SK-N-SH (cell line): ENCODE measurements around the gene TRPC4AP. TPM values are rescaled to one million over a fixed set of nuclear protein-coding genes. Genes with fewer than 3 reads are reported as not detected.
"Not testable (repeated sequence)": the region's sequence is repeated elsewhere in the genome, so short reads cannot be mapped to it uniquely, and the experiment has no call there.

Experiments
- CTCF ChIA-PET: fragments of 300-600, 350-600 bp; formaldehyde crosslinking; extraction: SDS; loops from one replicate; lab custom pipeline; 2021; lab: Yijun Ruan, JAX
- POLR2A ChIA-PET: fragments of 350-600 bp; sonication (Branson Sonifier 250); formaldehyde crosslinking; extraction: SDS; loops from one replicate; lab custom pipeline; 2020; ENCODE audit warnings: antibody characterized with exemption, inconsistent platforms; lab: Yijun Ruan, JAX
- DNase-seq: peaks from one replicate; pipeline ENCODE4 v3.0.0; 2012
- H2AFZ ChIP-seq: fragments of 200-600 bp; sonication (generic); 2 replicates; pipeline ENCODE4 v1.8.1; 2016; ENCODE audit warnings: antibody characterized with exemption, mild to moderate bottlenecking, low read depth
- H3F3A ChIP-seq: fragments of 200-600 bp; sonication (generic); replicated peaks from 2 replicates; pipeline ENCODE3; 2016; ENCODE audit warnings: antibody characterized with exemption, mild to moderate bottlenecking; ENCODE audit not compliant: insufficient read depth
- H3K27ac ChIP-seq, 2 experiments: fragments of 200-500 bp in 1 of 2; fragments of 200-600 bp in 1 of 2; sonication (Bioruptor generic) in 1 of 2; sonication (generic), shearing (Covaris generic) in 1 of 2; 2 replicates each; pipeline versions ENCODE4 v1.5.1 to v1.6.1; 2014 to 2016; ENCODE audit warnings: low read depth in 2 of 2, inconsistent platforms in 1 of 2, low read length in 1 of 2, mild to moderate bottlenecking in 1 of 2, mixed read lengths in 1 of 2
- H3K27me3 ChIP-seq: fragments of 200-600 bp; sonication (generic), shearing (Covaris generic); 2 replicates; pipeline ENCODE4 v1.6.1; 2016; ENCODE audit warnings: mixed run types; ENCODE audit not compliant: insufficient read depth
- H3K36me3 ChIP-seq, 2 experiments: fragments of 200-500 bp in 1 of 2; fragments of 200-600 bp in 1 of 2; sonication (Bioruptor generic) in 1 of 2; sonication (generic) in 1 of 2; replicated peaks in 1 of 2; 2 replicates each; pipeline versions ENCODE3 to v1.5.1; 2014 to 2016; ENCODE audit warnings: low read length in 1 of 2, mild to moderate bottlenecking in 1 of 2; ENCODE audit not compliant: insufficient read depth in 2 of 2, control insufficient read depth in 1 of 2
- H3K4me1 ChIP-seq, 2 experiments: fragments of 200-500 bp in 1 of 2; fragments of 200-600 bp in 1 of 2; sonication (Bioruptor generic) in 1 of 2; sonication (generic), shearing (Covaris generic) in 1 of 2; 2 replicates each; pipeline versions ENCODE4 v1.5.1 to v1.6.1; 2014 to 2016; ENCODE audit warnings: low read depth in 1 of 2, low read length in 1 of 2, mixed run types in 1 of 2; ENCODE audit not compliant: insufficient read depth in 2 of 2, control insufficient read depth in 1 of 2
- H3K4me2 ChIP-seq: fragments of 200-600 bp; sonication (generic), shearing (Covaris generic); 2 replicates; pipeline ENCODE4 v1.6.1; 2017; ENCODE audit warnings: mixed run types
- H3K4me3 ChIP-seq, 2 experiments: fragments of 200-500 bp in 1 of 2; fragments of 200-600 bp in 1 of 2; sonication (Bioruptor generic) in 1 of 2; sonication (generic), shearing (Covaris generic) in 1 of 2; 2 replicates each; pipeline versions ENCODE4 v1.5.1 to v1.8.1; 2014 to 2016; ENCODE audit warnings: low read depth in 2 of 2, inconsistent platforms in 1 of 2, low read length in 1 of 2, mild to moderate bottlenecking in 1 of 2, mixed read lengths in 1 of 2, moderate library complexity in 1 of 2
- H3K79me2 ChIP-seq: fragments of 200-600 bp; sonication (generic); 2 replicates; pipeline ENCODE4 v1.8.1; 2017; ENCODE audit warnings: mild to moderate bottlenecking; ENCODE audit not compliant: insufficient read depth
- H3K9ac ChIP-seq: fragments of 200-600 bp; sonication (generic); 2 replicates; pipeline ENCODE4 v1.6.1; 2017; ENCODE audit warnings: mixed run types
- H3K9me2 ChIP-seq: fragments of 200-600 bp; sonication (generic); 2 replicates; pipeline ENCODE4 v1.6.1; 2017; ENCODE audit warnings: mixed run types
- H3K9me3 ChIP-seq: fragments of 200-600 bp; sonication (generic); 2 replicates; pipeline ENCODE4 v1.6.1; 2017; ENCODE audit warnings: mixed run types, mild to moderate bottlenecking, moderate library complexity
- H4K20me1 ChIP-seq: fragments of 200-600 bp; sonication (generic); 2 replicates; pipeline ENCODE4 v1.6.1; 2017; ENCODE audit warnings: mild to moderate bottlenecking, mixed run types; ENCODE audit not compliant: insufficient read depth
- CHD2 ChIP-seq: fragments of 150-350 bp; IDR thresholded peaks from 2 replicates; pipeline ENCODE4 v1.6.1; 2018; ENCODE audit warnings: low read length; ENCODE audit not compliant: partially characterized antibody
- CTCF ChIP-seq: fragments of 200-600 bp; sonication (generic); IDR thresholded peaks from 2 replicates; pipeline ENCODE4 v1.6.1; 2017; ENCODE audit warnings: antibody characterized with exemption, mild to moderate bottlenecking, moderate library complexity
- ELF1 ChIP-seq: IDR thresholded peaks from 2 replicates; pipeline ENCODE4 v1.4.0; 2012
- EZH2phosphoT487 ChIP-seq: fragments of 200-600 bp; sonication (generic); IDR thresholded peaks from 2 replicates; pipeline ENCODE4 v1.6.1; 2017; ENCODE audit warnings: low read depth, mixed run types, mild to moderate bottlenecking, antibody characterized with exemption, moderate library complexity, borderline replicate concordance
- FOXJ3 ChIP-seq: sonication (generic); formaldehyde crosslinking; IDR thresholded peaks from 2 replicates; pipeline ENCODE4 v1.5.1; 2020; ENCODE audit warnings: mild to moderate bottlenecking, missing genetic modification reagents
- FOXM1 ChIP-seq: IDR thresholded peaks from 2 replicates; pipeline ENCODE4 v1.4.0; 2012; ENCODE audit warnings: low read depth, mild to moderate bottlenecking
- JUND ChIP-seq: IDR thresholded peaks from 2 replicates; pipeline ENCODE4 v1.4.0; 2012
- MEF2A ChIP-seq: IDR thresholded peaks from 2 replicates; pipeline ENCODE4 v1.4.0; 2012; ENCODE audit warnings: low read depth, borderline replicate concordance
- NFIC ChIP-seq: IDR thresholded peaks from 2 replicates; pipeline ENCODE4 v1.4.0; 2012; ENCODE audit warnings: borderline replicate concordance
- REST ChIP-seq: IDR thresholded peaks from 2 replicates; pipeline ENCODE4 v1.6.1; 2012; ENCODE audit warnings: mild to moderate bottlenecking, low read depth, low read length, moderate library complexity
- RFX5 ChIP-seq: IDR thresholded peaks from 2 replicates; pipeline ENCODE4 v1.6.1; 2012; ENCODE audit warnings: mild to moderate bottlenecking, improper control_type of control experiment, low read length
- RXRA ChIP-seq: IDR thresholded peaks from 2 replicates; pipeline ENCODE4 v1.4.0; 2012; ENCODE audit warnings: low read depth, mild to moderate bottlenecking, borderline replicate concordance
- SIN3A ChIP-seq: IDR thresholded peaks from 2 replicates; pipeline ENCODE4 v1.6.1; 2012; ENCODE audit warnings: low read depth, mild to moderate bottlenecking, low read length, moderate library complexity, borderline replicate concordance
- SMC3 ChIP-seq: IDR thresholded peaks from 2 replicates; pipeline ENCODE4 v1.6.1; 2012; ENCODE audit warnings: low read depth, low read length, improper control_type of control experiment
- TEAD4 ChIP-seq: IDR thresholded peaks from 2 replicates; pipeline ENCODE4 v1.4.0; 2012; ENCODE audit warnings: mild to moderate bottlenecking, borderline replicate concordance; ENCODE audit not compliant: insufficient read depth
- YY1 ChIP-seq: IDR thresholded peaks from 2 replicates; pipeline ENCODE4 v1.4.0; 2012; ENCODE audit warnings: low read depth, mild to moderate bottlenecking
- WGBS: methylation state at CpG from one replicate; pipeline ENCODE4 v1.1.6; 2017; ENCODE audit warnings: low lambda C conversion rate; 5-methylcytosine and 5-hydroxymethylcytosine counted together
- polyA plus RNA-seq, 3 experiments: library from polyadenylated mRNA; depleted of rRNA; stranded (reverse); fragments of >200 nt; gene quantifications; 2 replicates each; pipeline ENCODE4 v1.2.3, GENCODE V29; 2012
- TF ChIP-seq, protein P1 (sequence below): IDR thresholded peaks from 2 replicates; pipeline ENCODE4 v1.4.0; 2012; ENCODE audit warnings: low read depth
- TF ChIP-seq, protein P2 (sequence below): IDR thresholded peaks from 2 replicates; pipeline ENCODE4; 2012

The TRPC4AP gene
- polyA plus RNA-seq, 1 of the 3 experiments (the other 2 are of a cell fraction) = 57.4 TPM

DNA sequence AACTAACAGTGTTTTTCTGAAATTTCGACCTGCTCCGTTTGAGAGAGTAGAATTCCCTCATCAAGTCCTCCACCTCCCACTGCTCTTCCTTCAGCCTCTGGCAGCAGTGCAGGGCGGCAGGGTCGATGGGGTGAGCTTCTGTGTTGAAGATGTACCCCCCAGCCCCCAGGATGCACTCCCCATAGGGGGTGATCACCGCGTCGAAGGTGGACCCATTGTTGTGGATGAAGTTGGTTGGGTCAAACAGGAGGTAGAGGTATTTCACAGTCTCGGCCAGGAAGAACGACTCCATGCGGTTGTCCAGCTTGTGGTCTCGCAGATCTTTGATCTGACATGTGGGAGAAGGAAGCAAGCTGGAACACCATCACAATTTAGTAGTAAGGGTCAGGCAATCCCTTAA, 23.0 kb upstream of the TRPC4AP start:
- no peaks in the 10 kb centered on the region for H3K79me2 ChIP-seq
- H3K27me3 ChIP-seq = no peaks in the 10 kb centered on the region
- H3K4me1 ChIP-seq = peaks cover 0 to 33% of the 10 kb centered on the region in 2 experiments; a peak in 1 of 4 replicates
- H3K9ac ChIP-seq = no peak overlapping the region
- ChIA-PET POLR2A (no interaction called here), CTCF (interaction anchor here (1.3 to 2.6 kb wide), 3 partner anchors 20 to 93 kb away, joined by 4 to 12 read pairs (median 5); partner anchors contain the start of gene EDEM2)
- H3K9me2 ChIP-seq = no peaks in the 10 kb centered on the region
- DNase-seq = no peak
- H3K9me3 ChIP-seq = no peaks in the 10 kb centered on the region
- no peaks in the 10 kb centered on the region for H4K20me1 ChIP-seq
- H2AFZ ChIP-seq = no peak overlapping the region
- peaks cover 44% of the 10 kb centered on the region for H3F3A ChIP-seq
- peaks cover 17 to 29% of the 10 kb centered on the region in 2 experiments for H3K36me3 ChIP-seq
- TF ChIP-seq NFIC (no peak), FOXM1 (no peak), RXRA (no peak), SMC3 (no peak), TEAD4 (no peak), JUND (no peak), EZH2phosphoT487 (no peak), ELF1 (no peak), SIN3A (no peak), FOXJ3 (CRISPR knock-in tag) (no peak), YY1 (no peak), REST (no peak), CHD2 (no peak), CTCF (no peak), MEF2A (no peak), RFX5 (no peak)
- TF ChIP-seq, protein P1, sequence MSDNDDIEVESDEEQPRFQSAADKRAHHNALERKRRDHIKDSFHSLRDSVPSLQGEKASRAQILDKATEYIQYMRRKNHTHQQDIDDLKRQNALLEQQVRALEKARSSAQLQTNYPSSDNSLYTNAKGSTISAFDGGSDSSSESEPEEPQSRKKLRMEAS = no peak
- TF ChIP-seq, protein P2, sequence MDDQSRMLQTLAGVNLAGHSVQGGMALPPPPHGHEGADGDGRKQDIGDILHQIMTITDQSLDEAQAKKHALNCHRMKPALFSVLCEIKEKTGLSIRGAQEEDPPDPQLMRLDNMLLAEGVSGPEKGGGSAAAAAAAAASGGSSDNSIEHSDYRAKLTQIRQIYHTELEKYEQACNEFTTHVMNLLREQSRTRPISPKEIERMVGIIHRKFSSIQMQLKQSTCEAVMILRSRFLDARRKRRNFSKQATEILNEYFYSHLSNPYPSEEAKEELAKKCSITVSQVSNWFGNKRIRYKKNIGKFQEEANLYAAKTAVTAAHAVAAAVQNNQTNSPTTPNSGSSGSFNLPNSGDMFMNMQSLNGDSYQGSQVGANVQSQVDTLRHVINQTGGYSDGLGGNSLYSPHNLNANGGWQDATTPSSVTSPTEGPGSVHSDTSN = no peak
- H3K4me2 ChIP-seq = no peak overlapping the region
- no peak overlapping the region for H3K4me3 ChIP-seq
- 96% methylated on average over 10 of the region's 11 CpGs for WGBS
- no peak overlapping the region for H3K27ac ChIP-seq

- H3K4me3 ChIP-seq, H3K9me3 ChIP-seq, DNase-seq, H3K4me2 ChIP-seq, H3K27me3 ChIP-seq, H4K20me1 ChIP-seq, H3K9me2 ChIP-seq, H2AFZ ChIP-seq, POLR2A ChIA-PET, H3K79me2 ChIP-seq, H3K9ac ChIP-seq: not testable (repeated sequence)
- H3K27ac ChIP-seq = peak overlapping the region in 1 of 2 experiments; percentile 82; a peak in 2 of 4 replicates
- H3K4me1 ChIP-seq = peaks cover 0 to 27% of the 10 kb centered on the region in 2 experiments; a peak in 1 of 4 replicates
- peaks cover 39% of the 10 kb centered on the region for H3F3A ChIP-seq
- 89% methylated on average over 5 of the region's 5 CpGs for WGBS
- CTCF ChIA-PET = interaction anchor here (2.4 kb wide), 1 partner anchor 17 kb away, joined by 11 read pairs; no protein-coding TSS in a partner anchor
- peaks cover 8 to 12% of the 10 kb centered on the region in 2 experiments for H3K36me3 ChIP-seq
Measured at GRCh38 chr20:35112276-35112675, 19.7 kb upstream of the TRPC4AP start.
